HepG2 (cell line): ENCODE results near the gene MIEF1. TPM values are rescaled to one million over a fixed set of nuclear protein-coding genes. Genes with fewer than 3 reads are reported as not detected.
A peak's percentile ranks its signal among the peaks of the same experiment; 100 is the strongest.

Experiments used
- CBFB ChIP-seq: sonication (generic); formaldehyde crosslinking; IDR thresholded peaks from 2 replicates; pipeline ENCODE4 v1.4.0; 2020; ENCODE audit warnings: missing genetic modification reagents
- GABPA ChIP-seq, 2 experiments: IDR thresholded peaks; 2 replicates each; pipeline ENCODE4 v1.6.1; 2011 to 2016; ENCODE audit warnings: low read depth in 2 of 2, low read length in 1 of 2, missing biosample characterization in 1 of 2, missing genetic modification characterization in 1 of 2
- ZNF230 ChIP-seq: sonication (generic); formaldehyde crosslinking; IDR thresholded peaks from 2 replicates; pipeline ENCODE4 v1.4.0; 2020; ENCODE audit warnings: mild to moderate bottlenecking, missing genetic modification reagents
- ZNF317 ChIP-seq: sonication (generic); formaldehyde crosslinking; IDR thresholded peaks from 2 replicates; pipeline ENCODE4 v1.5.0; 2020; ENCODE audit warnings: mild to moderate bottlenecking, missing genetic modification reagents
- polyA plus RNA-seq, 8 experiments: library from polyadenylated mRNA; depleted of rRNA in 3 of 8; stranded (reverse) in 7 of 8; unstranded in 1 of 8; fragments of >200 nt; fragmentation: Illumina TruSeq in 4 of 8; extraction: Trizol in 4 of 8; gene quantifications; 2 replicates each; pipeline versions ENCODE4 v1.2.1 to v1.2.3, GENCODE V29; 2011 to 2016; ENCODE audit warnings: low read depth in 4 of 8, missing spikeins in 1 of 8, mixed read lengths in 1 of 8; ENCODE audit not compliant: insufficient read depth in 1 of 8
- total RNA-seq, 5 experiments: library from RNA; depleted of rRNA; stranded (reverse); fragments of >200 nt; fragmentation: Illumina TruSeq; extraction: Trizol; gene quantifications; 2 replicates each; pipeline ENCODE4 v1.2.3, GENCODE V29; 2016; ENCODE audit warnings: low read depth in 1 of 5
- TF ChIP-seq, protein P1 (sequence below): sonication (generic); formaldehyde crosslinking; IDR thresholded peaks from 2 replicates; pipeline ENCODE4 v1.5.1; 2020; ENCODE audit warnings: missing genetic modification reagents, mild to moderate bottlenecking, borderline replicate concordance
- TF ChIP-seq, protein P2 (sequence below): sonication (generic); formaldehyde crosslinking; IDR thresholded peaks from 2 replicates; pipeline ENCODE4 v1.4.0; 2020; ENCODE audit warnings: missing genetic modification reagents, borderline replicate concordance
- TF ChIP-seq, protein P3 (sequence below): sonication (generic); formaldehyde crosslinking; IDR thresholded peaks from 2 replicates; pipeline ENCODE4 v1.4.0; 2020; ENCODE audit warnings: missing genetic modification reagents
- TF ChIP-seq, protein P4 (sequence below): sonication (generic); formaldehyde crosslinking; IDR thresholded peaks from 2 replicates; pipeline ENCODE4 v1.4.0; 2020; ENCODE audit warnings: mild to moderate bottlenecking, missing genetic modification reagents
- TF ChIP-seq, protein P5 (sequence below): sonication (generic); formaldehyde crosslinking; IDR thresholded peaks from 2 replicates; pipeline ENCODE4 v1.4.0; 2020; ENCODE audit warnings: missing genetic modification reagents, mild to moderate bottlenecking, borderline replicate concordance
- TF ChIP-seq, protein P6 (sequence below): sonication (generic); formaldehyde crosslinking; IDR thresholded peaks from 2 replicates; pipeline ENCODE4 v1.5.1; 2020; ENCODE audit warnings: mild to moderate bottlenecking, missing genetic modification reagents, moderate library complexity
- TF ChIP-seq, protein P7 (sequence below): sonication (generic); formaldehyde crosslinking; IDR thresholded peaks from 2 replicates; pipeline ENCODE4 v1.4.0; 2020; ENCODE audit warnings: missing genetic modification reagents
- TF ChIP-seq, protein P8 (sequence below): sonication (generic); formaldehyde crosslinking; IDR thresholded peaks from 2 replicates; pipeline ENCODE4 v1.4.0; 2020; ENCODE audit warnings: missing genetic modification reagents, low read depth, mild to moderate bottlenecking, borderline replicate concordance

MIEF1 gene
- total and polyA plus RNA-seq, 2 of the 13 experiments (the other 11 are each of a cell fraction or from before 2014, with no cell fraction given), result 21.7 to 34.8 TPM

DNA sequence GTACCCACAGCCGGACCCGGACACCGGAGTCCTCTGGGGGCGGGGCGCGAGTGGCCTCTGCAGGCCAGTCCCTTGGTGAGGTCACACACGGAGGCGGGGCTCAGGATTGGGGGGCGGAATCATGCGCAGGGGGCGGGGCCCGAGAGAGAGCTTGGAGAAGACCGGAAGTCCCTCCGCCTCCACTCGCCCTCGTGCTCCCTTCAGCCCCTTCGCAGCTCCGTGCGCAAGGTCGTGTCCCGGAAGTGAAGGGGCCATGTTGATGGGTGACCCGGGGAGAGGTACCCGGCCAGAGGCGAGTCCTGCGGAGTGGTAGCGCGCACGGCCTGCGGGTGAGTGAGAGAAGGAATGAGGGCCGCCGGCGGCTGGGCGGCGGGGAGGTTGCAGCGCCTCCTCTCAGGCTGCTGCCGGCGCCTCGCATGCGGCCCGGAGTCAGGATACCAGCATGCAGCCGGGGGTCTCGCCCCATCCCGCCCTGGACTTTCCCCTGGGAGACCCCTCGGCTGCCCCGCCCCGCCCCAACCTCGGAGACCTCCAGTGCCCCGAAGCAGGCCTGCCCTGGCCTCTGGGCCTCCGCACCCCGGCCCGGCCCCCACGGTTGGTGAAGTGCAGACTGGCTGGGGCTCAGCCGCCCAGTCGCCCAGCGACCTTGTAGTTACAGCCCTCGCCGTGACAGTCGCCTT is at the start of gene MIEF1 (continued):
- TF ChIP-seq, protein P1, sequence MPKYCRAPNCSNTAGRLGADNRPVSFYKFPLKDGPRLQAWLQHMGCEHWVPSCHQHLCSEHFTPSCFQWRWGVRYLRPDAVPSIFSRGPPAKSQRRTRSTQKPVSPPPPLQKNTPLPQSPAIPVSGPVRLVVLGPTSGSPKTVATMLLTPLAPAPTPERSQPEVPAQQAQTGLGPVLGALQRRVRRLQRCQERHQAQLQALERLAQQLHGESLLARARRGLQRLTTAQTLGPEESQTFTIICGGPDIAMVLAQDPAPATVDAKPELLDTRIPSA (CRISPR knock-in tag), result no peak; the same call in 1 of the 2 replicates
- 0 out of 2 replicates have a peak, but pooled peaks have one; percentile 28 for TF ChIP-seq CBFB (CRISPR knock-in tag)
- no peak for TF ChIP-seq ZNF230 (CRISPR knock-in tag)
- TF ChIP-seq, protein P2, sequence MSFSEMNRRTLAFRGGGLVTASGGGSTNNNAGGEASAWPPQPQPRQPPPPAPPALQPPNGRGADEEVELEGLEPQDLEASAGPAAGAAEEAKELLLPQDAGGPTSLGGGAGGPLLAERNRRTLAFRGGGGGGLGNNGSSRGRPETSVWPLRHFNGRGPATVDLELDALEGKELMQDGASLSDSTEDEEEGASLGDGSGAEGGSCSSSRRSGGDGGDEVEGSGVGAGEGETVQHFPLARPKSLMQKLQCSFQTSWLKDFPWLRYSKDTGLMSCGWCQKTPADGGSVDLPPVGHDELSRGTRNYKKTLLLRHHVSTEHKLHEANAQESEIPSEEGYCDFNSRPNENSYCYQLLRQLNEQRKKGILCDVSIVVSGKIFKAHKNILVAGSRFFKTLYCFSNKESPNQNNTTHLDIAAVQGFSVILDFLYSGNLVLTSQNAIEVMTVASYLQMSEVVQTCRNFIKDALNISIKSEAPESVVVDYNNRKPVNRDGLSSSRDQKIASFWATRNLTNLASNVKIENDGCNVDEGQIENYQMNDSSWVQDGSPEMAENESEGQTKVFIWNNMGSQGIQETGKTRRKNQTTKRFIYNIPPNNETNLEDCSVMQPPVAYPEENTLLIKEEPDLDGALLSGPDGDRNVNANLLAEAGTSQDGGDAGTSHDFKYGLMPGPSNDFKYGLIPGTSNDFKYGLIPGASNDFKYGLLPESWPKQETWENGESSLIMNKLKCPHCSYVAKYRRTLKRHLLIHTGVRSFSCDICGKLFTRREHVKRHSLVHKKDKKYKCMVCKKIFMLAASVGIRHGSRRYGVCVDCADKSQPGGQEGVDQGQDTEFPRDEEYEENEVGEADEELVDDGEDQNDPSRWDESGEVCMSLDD (CRISPR knock-in tag), result no peak
- TF ChIP-seq, protein P3, sequence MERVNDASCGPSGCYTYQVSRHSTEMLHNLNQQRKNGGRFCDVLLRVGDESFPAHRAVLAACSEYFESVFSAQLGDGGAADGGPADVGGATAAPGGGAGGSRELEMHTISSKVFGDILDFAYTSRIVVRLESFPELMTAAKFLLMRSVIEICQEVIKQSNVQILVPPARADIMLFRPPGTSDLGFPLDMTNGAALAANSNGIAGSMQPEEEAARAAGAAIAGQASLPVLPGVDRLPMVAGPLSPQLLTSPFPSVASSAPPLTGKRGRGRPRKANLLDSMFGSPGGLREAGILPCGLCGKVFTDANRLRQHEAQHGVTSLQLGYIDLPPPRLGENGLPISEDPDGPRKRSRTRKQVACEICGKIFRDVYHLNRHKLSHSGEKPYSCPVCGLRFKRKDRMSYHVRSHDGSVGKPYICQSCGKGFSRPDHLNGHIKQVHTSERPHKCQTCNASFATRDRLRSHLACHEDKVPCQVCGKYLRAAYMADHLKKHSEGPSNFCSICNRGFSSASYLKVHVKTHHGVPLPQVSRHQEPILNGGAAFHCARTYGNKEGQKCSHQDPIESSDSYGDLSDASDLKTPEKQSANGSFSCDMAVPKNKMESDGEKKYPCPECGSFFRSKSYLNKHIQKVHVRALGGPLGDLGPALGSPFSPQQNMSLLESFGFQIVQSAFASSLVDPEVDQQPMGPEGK (CRISPR knock-in tag), result peak; percentile 74
- TF ChIP-seq, protein P4, sequence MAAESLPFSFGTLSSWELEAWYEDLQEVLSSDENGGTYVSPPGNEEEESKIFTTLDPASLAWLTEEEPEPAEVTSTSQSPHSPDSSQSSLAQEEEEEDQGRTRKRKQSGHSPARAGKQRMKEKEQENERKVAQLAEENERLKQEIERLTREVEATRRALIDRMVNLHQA (CRISPR knock-in tag), result no peak
- TF ChIP-seq, protein P5, sequence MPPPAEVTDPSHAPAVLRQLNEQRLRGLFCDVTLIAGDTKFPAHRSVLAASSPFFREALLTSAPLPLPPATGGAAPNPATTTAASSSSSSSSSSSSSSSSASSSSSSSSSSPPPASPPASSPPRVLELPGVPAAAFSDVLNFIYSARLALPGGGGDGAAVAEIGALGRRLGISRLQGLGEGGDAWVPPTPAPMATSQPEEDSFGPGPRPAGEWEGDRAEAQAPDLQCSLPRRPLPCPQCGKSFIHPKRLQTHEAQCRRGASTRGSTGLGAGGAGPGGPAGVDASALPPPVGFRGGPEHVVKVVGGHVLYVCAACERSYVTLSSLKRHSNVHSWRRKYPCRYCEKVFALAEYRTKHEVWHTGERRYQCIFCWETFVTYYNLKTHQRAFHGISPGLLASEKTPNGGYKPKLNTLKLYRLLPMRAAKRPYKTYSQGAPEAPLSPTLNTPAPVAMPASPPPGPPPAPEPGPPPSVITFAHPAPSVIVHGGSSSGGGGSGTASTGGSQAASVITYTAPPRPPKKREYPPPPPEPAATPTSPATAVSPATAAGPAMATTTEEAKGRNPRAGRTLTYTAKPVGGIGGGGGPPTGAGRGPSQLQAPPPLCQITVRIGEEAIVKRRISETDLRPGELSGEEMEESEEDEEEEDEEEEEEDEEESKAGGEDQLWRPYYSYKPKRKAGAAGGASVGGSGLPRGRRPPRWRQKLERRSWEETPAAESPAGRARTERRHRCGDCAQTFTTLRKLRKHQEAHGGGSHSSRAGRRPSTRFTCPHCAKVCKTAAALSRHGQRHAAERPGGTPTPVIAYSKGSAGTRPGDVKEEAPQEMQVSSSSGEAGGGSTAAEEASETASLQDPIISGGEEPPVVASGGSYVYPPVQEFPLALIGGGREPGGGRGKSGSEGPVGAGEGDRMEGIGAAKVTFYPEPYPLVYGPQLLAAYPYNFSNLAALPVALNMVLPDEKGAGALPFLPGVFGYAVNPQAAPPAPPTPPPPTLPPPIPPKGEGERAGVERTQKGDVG (CRISPR knock-in tag), result no peak
- TF ChIP-seq, protein P6, sequence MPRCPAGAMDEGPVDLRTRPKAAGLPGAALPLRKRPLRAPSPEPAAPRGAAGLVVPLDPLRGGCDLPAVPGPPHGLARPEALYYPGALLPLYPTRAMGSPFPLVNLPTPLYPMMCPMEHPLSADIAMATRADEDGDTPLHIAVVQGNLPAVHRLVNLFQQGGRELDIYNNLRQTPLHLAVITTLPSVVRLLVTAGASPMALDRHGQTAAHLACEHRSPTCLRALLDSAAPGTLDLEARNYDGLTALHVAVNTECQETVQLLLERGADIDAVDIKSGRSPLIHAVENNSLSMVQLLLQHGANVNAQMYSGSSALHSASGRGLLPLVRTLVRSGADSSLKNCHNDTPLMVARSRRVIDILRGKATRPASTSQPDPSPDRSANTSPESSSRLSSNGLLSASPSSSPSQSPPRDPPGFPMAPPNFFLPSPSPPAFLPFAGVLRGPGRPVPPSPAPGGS (CRISPR knock-in tag), result no peak
- TF ChIP-seq, protein P7, sequence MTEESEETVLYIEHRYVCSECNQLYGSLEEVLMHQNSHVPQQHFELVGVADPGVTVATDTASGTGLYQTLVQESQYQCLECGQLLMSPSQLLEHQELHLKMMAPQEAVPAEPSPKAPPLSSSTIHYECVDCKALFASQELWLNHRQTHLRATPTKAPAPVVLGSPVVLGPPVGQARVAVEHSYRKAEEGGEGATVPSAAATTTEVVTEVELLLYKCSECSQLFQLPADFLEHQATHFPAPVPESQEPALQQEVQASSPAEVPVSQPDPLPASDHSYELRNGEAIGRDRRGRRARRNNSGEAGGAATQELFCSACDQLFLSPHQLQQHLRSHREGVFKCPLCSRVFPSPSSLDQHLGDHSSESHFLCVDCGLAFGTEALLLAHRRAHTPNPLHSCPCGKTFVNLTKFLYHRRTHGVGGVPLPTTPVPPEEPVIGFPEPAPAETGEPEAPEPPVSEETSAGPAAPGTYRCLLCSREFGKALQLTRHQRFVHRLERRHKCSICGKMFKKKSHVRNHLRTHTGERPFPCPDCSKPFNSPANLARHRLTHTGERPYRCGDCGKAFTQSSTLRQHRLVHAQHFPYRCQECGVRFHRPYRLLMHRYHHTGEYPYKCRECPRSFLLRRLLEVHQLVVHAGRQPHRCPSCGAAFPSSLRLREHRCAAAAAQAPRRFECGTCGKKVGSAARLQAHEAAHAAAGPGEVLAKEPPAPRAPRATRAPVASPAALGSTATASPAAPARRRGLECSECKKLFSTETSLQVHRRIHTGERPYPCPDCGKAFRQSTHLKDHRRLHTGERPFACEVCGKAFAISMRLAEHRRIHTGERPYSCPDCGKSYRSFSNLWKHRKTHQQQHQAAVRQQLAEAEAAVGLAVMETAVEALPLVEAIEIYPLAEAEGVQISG (CRISPR knock-in tag), result peak; percentile 93
- no peak; the same call in 1 of the 2 replicates for TF ChIP-seq ZNF317
- TF ChIP-seq, protein P8, sequence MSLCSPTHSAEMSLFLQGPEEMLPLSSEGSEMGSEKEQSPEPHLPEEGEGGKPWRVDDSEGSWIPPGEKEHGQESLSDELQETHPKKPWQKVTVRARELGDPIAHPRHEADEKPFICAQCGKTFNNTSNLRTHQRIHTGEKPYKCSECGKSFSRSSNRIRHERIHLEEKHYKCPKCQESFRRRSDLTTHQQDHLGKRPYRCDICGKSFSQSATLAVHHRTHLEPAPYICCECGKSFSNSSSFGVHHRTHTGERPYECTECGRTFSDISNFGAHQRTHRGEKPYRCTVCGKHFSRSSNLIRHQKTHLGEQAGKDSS (CRISPR knock-in tag), result no peak
- TF ChIP-seq GABPA (IDR thresholded peaks at IDR 0.05; ENCODE audit: low read depth, low read length), result peak; percentile 95
- TF ChIP-seq GABPA (CRISPR knock-in tag; IDR thresholded peaks at IDR 0.05; ENCODE audit: low read depth), result peak; percentile 96
